HG03457 (cell line): ENCODE measurements around the gene IGFBPL1.
"Not testable (repeated sequence)": the region's sequence is repeated elsewhere in the genome, so short reads cannot be mapped to it uniquely, and the experiment has no call there.

ENCODE experiments used
- ATAC-seq: cut with Tn5 transposase; IDR thresholded peaks from one replicate; pipeline ENCODE4 v1.9.1; 2021; ENCODE audit warnings: moderate number of reproducible peaks; ENCODE audit not compliant: unreplicated experiment

The IGFBPL1 gene

DNA sequence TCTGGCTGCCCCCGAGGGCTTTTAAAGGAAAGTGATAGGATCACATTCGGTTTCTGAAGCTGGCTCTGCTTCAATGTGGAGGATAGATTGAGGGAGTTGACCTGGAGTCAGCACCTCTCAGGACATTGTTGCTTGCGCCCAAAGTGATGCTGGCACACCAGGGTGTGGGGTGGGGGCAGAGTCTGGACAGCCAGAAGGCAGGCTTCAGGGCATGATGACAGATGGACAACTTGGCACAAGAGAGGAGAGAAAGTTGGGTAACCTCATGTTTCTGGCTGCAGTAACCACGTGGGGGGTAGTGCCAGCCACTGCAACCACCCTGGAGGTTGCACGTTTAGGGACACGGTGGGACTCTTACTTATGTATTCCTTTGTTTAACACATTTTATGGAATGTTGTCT lies 22.3 kb downstream of the IGFBPL1 start:
- ATAC-seq: no peak

DNA sequence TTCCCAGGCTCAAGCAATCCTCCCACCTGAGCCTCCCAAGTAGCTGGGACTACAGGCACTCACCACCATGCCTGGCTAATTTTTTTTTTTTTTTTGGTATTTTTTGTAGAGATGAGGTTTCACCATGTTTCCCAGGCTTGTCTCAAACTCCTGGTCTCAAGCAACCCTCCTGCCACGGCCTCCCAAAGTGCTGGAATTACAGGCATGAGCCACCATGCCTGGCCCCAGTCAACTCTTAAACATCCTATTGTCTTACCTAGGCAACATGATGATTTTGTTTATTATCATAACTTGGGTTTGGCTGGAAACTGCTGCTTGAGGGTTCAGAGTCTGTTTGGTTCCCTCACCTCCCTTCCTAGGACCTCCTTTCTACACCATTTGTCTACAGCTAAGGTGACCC lies 25.1 kb downstream of the IGFBPL1 start:
- ATAC-seq: not testable (repeated sequence)

DNA sequence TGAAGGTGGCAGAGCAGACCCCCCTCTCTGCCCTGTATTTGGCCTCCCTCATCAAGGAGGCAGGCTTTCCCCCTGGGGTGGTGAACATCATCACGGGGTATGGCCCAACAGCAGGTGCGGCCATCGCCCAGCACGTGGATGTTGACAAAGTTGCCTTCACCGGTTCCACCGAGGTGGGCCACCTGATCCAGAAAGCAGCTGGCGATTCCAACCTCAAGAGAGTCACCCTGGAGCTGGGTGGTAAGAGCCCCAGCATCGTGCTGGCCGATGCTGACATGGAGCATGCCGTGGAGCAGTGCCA lies 27.9 kb downstream of the IGFBPL1 start:
- ATAC-seq: no peak

DNA sequence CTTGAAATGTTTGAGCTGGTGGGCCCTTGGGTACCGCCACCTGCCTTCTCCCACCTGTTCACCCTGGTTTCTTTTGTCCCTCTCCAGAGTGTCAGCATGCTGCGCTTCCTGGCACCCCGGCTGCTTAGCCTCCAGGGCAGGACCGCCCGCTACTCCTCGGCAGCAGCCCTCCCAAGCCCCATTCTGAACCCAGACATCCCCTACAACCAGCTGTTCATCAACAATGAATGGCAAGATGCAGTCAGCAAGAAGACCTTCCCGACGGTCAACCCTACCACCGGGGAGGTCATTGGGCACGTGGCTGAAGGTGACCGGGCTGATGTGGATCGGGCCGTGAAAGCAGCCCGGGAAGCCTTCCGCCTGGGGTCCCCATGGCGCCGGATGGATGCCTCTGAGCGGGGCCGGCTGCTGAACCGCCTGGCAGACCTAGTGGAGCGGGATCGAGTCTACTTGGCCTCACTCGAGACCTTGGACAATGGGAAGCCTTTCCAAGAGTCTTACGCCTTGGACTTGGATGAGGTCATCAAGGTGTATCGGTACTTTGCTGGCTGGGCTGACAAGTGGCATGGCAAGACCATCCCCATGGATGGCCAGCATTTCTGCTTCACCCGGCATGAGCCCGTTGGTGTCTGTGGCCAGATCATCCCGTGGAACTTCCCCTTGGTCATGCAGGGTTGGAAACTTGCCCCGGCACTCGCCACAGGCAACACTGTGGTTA lies 28.4 kb downstream of the IGFBPL1 start:
- ATAC-seq: no peak

DNA sequence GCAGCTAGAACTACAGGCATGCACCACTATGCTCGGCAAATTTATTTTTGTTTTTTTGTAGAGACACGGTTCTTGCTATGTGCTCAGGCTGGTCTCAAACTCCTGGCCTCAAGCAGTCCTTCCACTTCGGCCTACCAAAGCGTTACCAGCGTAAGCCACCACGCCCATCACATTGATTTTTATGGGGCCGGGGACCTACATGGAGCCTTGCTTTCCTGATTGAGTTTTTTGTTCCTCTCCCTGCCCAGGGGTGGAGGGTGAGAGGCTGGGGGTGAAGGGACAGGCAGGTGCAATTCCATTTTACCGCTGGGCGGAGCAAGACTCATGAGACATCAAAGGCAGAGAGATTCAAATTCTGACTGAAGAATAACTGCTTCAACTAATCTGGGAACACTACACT lies 29.8 kb downstream of the IGFBPL1 start:
- ATAC-seq: no peak

DNA sequence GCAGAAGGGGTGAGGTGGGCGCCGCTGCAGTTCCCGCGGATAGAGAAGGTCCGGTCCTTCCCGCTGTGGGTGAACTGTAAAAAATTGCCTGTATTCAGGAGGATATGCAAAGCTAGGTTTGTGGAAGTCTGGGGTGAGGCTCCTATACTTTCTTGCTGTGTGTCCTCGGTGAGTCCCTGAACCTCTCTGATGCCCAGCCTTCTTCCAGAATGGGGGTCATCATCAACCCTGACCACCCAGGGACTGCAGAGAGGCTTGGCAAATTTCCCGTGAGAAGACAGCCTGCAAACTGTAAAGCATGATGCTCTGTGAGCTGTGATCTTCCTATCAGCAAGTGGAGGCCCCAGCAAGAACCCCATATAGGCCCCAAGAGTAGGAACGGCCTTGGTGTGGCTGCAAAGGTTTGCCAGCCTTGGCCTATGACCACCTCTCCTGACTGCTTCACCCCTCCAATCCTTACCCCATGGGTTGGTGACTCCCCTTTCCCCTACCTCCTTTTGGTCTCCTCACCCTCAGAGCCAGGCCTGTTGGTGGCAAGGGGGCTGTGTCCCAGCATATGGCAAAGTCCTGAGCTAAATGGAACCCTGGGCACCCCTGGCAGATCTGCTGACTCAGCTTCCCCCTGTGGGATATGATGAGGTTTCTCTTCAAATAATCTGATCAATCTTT lies 31.0 kb downstream of the IGFBPL1 start:
- ATAC-seq: no peak

DNA sequence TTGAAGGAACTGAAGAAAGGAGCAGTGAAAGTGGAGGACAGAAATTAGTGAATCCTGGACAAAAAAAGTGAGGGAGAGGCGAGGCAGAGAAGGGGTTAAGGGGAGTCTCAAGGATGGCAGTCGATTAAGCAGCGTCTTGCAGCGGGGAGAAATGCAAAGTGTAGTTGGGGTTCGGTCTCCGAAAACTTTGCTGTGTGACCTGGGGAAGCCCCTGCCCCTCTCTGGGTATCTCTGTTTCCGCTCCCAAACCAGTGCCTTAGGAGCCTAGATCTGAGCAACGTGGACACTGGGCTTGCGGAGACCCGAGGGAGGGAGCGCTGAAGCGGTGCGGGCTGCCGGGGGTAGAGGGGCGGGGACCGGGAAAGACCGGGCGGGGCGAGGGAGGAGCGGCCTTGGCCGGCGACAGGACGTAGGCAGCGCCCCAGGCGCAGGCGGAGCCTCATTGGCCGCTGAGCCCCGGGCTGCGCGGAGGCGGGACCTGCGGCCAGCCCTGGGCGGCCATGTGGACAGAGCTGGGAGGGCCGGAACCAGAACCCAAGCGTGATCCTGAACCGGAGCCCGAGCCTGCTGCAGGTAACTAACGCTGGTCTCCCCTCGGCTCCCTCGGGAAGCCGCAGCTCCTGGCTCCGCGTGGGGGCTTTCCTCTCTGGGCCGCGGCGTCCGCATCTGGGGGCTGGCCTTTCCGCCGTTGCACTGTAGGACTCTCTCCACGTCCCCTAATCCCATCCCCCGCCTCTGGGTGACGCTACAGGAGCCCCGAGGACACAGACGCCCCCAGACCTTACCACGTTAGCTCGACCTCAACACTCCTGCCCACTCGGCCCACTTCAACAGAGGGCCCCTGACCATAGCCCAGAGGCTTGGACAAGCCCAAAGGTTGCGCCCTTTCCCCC lies 31.8 kb downstream of the IGFBPL1 start, which contains the start of gene ALDH1B1:
Gene ALDH1B1, plus strand, starts transcription at position 468 of the 893 bp plus-strand sequence. CDS start 3,047 bp downstream, outside the sequence.
- ATAC-seq: peak; percentile 96

DNA sequence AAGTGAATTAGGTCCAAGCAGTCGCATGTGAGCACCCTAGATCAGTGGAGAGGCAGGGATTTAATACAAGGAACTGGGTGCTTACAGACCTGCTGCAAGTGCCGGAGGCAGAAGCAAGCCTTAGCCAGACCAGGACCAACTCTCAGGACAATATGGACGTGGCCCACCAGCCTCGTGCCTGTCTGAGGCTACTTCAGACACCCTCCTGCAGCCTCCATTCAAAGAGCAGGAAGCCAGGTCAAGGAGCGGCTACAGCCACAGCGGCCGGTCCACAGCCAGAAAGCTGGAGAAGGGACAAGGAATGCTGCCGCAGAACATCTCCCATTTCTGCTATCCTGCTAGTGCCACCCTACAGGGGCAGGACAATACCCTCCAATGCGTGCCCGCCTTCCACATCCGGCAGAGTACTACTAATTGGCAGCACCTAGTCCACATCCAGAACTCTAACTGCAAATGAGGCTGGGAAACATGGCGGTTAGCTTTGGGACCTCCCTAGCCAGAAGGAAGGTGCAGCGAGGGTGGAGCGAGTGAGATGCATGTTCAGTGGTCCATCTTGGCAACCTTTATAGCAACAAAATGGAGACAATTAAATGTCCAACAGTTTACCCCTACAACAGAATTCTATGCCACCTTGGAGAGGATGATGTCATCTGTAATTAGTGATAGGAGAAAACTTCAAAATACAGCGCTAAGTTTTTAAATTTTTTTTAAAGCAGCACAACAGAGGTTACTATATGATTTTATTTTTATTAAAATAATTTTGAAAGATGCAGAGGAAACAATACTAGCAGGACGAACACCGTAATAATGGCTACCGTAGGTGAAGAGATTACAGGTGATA lies 32.8 kb downstream of the IGFBPL1 start:
- ATAC-seq: no peak

DNA sequence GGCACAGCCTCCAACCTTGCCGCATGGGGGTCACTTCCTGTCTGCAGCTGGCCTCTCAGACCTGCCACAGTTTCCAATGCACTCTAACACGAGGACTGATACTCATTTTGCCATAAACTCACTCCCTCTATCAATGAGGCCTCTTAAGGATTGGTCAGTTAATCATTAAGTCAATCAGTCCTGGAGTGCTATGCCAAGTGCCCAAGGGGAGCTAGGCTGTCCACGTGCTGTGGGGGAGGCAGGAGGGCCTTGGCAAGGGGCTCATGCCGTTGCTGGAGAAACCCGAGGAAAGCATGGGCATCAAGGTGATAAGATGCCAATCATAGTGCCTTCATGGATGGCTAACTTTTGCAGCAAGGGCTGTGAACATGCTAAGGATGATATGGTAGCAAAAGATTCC lies 33.4 kb downstream of the IGFBPL1 start:
- ATAC-seq: no peak

DNA sequence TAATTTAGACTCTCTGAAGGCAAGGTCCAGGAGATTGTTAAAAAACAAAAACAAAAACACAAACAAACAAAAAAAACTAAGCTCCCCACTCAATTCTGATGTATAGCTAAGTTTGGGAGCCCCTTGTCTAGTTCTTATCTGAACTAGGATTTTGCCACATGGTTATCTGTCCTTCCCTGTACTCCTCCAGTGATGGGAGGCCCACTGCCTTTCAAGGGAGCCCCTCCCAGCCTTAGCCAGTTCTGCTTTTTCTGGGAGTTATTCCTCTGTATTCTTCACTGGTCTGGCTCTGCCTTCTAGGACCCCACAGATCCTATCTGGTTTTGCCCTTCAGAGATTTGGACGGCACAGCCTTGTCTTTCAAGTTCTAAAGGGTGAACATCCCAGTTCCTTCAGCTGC lies 33.8 kb downstream of the IGFBPL1 start:
- ATAC-seq: no peak

DNA sequence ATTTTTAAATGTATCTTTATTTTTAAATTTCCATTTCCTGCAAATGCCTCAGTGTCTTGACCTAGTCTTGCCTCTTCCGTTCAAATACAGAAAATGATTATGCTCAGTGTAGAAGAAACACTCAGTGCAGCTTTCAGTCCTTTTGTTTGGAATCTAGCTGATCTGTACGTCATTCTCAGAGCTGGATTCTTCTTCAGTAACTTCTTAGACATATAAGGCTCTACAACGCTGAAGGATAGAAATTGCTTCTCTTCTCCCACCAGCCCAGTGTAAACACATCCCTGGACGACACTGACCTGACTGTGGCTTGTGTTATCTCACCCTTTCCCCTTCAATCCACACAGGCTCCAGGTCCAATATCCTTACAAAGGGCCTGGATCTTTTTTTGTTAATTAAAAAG lies 34.9 kb downstream of the IGFBPL1 start:
- no peak for ATAC-seq

DNA sequence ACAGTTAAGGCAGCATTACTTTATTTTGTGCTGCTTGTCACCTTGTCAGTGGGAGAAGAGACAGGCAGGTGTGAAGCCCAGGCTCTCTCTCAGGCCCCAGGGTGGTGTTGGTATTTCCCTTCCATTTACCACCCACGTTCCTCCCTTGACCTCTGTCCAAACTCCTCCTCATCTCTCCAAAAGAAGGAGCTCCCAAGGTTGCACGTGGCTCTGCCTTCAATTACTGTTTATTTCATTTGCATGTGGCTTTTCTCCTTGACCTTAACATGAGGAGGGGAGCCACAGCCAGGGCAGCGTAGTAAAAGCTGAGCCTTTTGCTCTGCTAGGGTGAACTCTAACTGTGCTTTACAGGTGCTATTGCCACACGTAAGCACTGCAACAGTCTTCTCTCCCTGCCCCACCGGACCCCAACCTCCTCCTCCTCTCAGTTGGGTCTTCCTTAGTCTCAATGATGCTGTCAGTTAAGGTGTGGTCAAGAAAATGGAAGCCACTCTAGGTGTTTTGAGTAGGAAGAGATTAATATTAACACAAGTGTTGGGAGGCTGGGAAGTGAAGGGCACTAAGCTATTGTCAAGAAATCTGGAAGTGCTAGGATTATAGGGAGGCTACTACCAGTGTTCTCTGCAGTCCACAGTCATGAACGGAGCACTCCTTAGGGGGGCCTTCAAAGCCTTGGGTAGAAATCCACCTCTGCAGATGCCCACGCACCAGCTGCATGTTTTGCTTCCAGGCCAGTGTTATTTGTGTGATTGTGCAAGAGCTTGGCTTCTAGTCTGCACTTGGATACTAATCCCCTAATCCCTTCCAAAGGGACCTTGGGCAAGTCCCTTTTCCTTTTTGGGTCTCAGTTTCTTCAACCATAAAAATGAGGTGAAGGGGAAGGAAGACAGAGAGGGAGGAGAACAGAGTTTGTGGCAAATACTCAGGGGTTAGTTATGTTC lies 35.7 kb downstream of the IGFBPL1 start:
- no peak for ATAC-seq

DNA sequence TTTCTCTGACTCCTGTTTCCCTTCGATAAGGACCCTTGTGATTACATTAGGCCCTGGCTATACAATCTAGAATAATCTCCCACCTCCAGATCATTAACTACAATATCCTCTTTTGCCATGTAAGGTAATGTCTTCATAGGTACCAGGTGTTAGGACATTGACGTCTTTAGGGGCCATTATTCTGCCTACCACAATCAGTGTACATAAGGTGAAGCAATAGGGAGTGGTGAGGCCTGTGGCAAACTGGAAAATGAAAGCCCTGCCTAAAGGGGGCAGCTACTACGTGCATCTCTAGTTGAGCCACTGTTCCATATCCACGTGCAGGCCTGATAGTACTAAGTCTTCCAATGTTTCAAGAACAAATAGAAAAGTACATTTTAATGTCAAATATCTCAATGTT lies 36.5 kb downstream of the IGFBPL1 start:
- no peak for ATAC-seq

DNA sequence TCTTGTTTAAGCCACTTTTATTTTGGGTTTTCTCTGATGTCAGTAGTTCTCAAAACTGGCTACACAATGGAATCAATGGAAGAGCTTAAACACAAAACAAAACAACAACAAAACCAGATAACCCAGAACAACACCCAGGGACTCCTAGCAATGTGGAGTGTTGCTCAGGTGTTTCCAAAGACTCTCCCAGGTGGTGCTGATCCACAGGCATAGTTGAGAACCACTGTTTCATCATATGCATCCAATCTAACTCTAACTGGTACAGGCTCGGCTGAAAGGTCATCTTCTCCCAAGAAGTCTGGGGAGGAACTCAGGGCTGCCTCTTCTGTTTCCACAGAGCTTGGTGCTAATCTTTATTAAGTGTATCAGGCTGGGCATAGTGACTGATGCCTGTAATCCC lies 37.2 kb downstream of the IGFBPL1 start:
- ATAC-seq: no peak

DNA sequence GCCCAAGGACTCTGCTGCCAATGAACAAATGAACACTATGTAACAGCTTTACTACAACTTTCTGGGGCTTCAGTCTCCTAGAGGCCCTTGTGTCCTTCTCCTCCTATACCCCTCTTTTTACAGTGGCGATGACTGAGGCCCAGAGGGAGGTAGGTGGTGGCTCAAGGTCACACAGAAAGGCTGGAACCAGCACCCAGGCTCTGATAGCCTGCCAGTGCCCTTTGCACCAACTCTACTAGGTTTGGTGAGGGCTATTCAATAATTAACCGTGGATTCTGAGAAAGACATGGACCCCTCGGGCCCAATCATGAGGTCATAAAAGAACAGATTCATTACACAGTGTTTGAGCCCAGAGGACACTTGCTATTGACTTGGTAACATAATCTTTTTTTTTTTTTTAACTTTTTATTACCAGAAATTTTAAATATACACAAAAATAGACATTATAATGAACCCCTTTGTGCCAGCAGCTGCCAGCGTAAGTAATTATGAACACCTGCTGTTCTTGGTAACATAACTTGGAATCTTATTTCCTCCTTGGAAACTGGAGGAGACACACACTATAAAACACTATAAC lies 37.8 kb downstream of the IGFBPL1 start:
- ATAC-seq: no peak

DNA sequence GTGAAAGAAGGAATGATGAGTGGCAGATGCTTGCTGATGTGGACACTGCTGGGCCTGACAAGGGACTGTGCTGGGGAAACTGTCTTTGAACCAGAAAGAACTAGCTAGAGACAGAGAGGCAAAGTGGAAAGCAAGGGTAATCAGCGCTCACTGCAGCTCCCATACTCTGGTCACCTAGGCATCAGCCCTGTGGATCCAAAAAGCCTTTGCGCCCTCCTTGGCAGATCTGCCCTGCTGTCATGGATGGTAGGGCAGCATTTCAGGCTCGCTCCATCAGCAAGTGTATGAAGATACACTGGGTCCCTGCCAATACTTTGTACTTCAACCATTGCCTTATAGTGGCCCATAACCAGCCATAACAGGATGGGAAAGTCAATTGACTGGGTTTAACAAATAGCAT lies 38.4 kb downstream of the IGFBPL1 start:
- no peak for ATAC-seq

DNA sequence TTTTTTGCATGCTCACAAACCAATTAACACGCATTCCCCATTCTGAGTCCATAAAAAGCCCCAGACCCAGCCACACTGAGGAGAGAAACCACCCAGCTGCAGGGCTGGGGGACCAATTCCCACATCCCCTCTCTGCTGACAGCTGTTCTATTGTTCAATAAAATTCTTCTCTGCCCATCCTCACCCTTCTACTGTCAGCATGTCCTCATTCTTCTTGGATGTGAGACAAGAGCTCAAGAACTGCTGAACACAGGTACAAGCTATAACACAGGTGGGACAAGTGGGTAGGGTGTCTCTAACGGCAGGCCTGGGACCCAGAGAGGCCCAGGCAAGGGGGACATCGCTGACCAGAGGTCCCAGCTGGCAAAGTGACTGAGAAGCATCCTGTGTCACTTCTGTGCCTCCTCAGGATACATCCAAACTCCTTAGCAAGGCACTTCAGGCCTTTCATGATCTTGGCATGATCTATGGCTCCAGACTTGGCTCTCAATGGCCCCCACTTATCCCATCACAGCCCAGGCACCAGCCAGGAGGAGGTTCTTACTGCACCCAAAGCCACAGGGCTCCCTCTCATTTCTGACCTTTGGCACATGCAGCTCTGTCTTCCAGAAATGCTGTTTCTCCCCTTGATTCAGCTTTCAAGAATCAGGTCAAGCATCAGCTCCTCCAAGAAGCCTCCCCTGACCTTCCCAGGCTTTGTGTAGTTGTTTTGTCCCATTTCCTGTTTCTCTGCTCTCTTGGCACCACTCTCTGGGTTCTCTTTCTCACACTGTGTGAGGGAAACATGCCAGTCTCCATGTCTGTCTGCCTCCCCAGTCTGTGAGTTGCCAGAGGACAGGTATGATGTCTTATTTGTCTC lies 39.0 kb downstream of the IGFBPL1 start:
- ATAC-seq: no peak

DNA sequence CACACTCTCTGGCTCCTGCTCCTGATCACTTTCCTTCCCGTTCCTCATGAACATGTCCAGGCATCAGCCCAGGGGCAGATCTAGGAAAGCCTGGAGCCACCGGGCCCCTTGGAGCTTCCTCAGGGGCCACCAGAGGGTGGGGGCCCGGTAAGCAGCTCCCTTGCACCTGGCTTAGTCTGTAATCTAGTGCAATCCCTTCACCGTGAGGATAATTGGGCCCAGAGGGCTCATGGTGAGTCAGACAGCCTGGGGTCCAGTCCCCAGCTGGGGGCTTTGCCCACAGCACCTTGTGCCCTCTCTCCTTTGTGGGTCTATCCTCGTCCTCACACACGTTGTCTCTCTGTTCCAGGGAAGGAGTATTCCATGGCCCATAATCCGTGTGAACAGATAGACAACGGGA lies 42.1 kb downstream of the IGFBPL1 start:
- no peak for ATAC-seq
